K562 (cell line): ENCODE results near the gene INTS4. TPM values are rescaled to one million over a fixed set of nuclear protein-coding genes. Genes with fewer than 3 reads are reported as not detected.
"Not testable (repeated sequence)": the region's sequence is repeated elsewhere in the genome, so short reads cannot be mapped to it uniquely, and the experiment has no call there.

ENCODE experiments used
- ATAC-seq: fragments of 200-7000 bp; cut with Tn5 transposase; 3 replicates; pipeline ENCODE4 v1.9.1; 2020; ENCODE audit warnings: moderate library complexity
- BruUV-seq: library from RNA; stranded (reverse); fragments of 400-500 nt; replicated peaks from 2 replicates; lab custom pipeline; 2021; lab: Mats Ljungman, UMichigan
- CTCF ChIA-PET: fragments of 300-600 bp; formaldehyde crosslinking; extraction: SDS; loops from one replicate; lab custom pipeline; 2021; ENCODE audit warnings: low intra/inter-chr PET ratio; lab: Yijun Ruan, JAX
- POLR2A ChIA-PET: fragments of 300-600, 350-650 bp; sonication (Branson Sonifier 250); formaldehyde crosslinking; extraction: SDS; loops from one replicate; lab custom pipeline; 2021; ENCODE audit warnings: antibody characterized with exemption, inconsistent platforms; lab: Yijun Ruan, JAX
- DNase-seq, 4 experiments: peaks; one replicate each; pipeline versions ENCODE4 v3.0.0 to v3.0.0-alpha.2; 2011 to 2018; ENCODE audit warnings: low spot score in 3 of 4, mixed read lengths in 3 of 4; ENCODE audit errors: extremely low read depth in 1 of 4
- FAIRE-seq: peaks from 2 replicates; lab custom pipeline; 2011; peaks lifted over from hg19 to GRCh38; lab: Jason Lieb, UNC
- H2AFZ ChIP-seq: 2 replicates; pipeline ENCODE4 v1.6.0; 2011; ENCODE audit warnings: low read depth, low read length, control low read depth, inconsistent platforms
- H3K27ac ChIP-seq: fragments of 200-600 bp; 3 replicates; pipeline ENCODE4 v1.8.0; 2011; ENCODE audit warnings: low read depth, mild to moderate bottlenecking, control low read depth, inconsistent platforms, low read length, moderate library complexity, mixed read lengths; ENCODE audit errors: extremely low read depth
- H3K27me3 ChIP-seq, 2 experiments: fragments of 300-600 bp in 1 of 2; 2 replicates in 1 of 2; 3 replicates in 1 of 2; pipeline versions ENCODE4 v1.6.0 to v1.8.0; 2011; ENCODE audit warnings: inconsistent platforms in 2 of 2, low read length in 2 of 2, mild to moderate bottlenecking in 1 of 2, mixed read lengths in 1 of 2, moderate library complexity in 1 of 2; ENCODE audit not compliant: control insufficient read depth in 2 of 2, insufficient read depth in 2 of 2
- H3K36me3 ChIP-seq: fragments of 300-600 bp; 3 replicates; pipeline ENCODE4 v1.8.0; 2011; ENCODE audit warnings: mild to moderate bottlenecking, low read length, inconsistent platforms; ENCODE audit not compliant: control insufficient read depth, insufficient read depth
- H3K4me1 ChIP-seq, 2 experiments: fragments of 200-600 bp in 1 of 2; replicated peaks in 1 of 2; 2 replicates in 1 of 2; 3 replicates in 1 of 2; pipeline versions ENCODE4 v1.5.1 to v1.8.0; 2011; ENCODE audit warnings: inconsistent platforms in 2 of 2, low read length in 2 of 2, mild to moderate bottlenecking in 1 of 2, mixed read lengths in 1 of 2, moderate library complexity in 1 of 2; ENCODE audit not compliant: control insufficient read depth in 2 of 2, insufficient read depth in 2 of 2
- H3K4me2 ChIP-seq: 2 replicates; pipeline ENCODE4 v1.6.1; 2011; ENCODE audit warnings: low read length, control low read depth, inconsistent platforms, mixed read lengths; ENCODE audit not compliant: insufficient read depth
- H3K4me3 ChIP-seq: fragments of 200-600 bp; sonication (generic), shearing (Covaris generic); 2 replicates; pipeline ENCODE4 v1.5.1; 2016; ENCODE audit warnings: control low read depth, inconsistent platforms
- H3K79me2 ChIP-seq: fragments of 200-600 bp; 3 replicates; pipeline ENCODE4 v1.8.0; 2011; ENCODE audit warnings: low read length, inconsistent platforms; ENCODE audit not compliant: control insufficient read depth, insufficient read depth
- H3K9ac ChIP-seq, 2 experiments: 2 replicates each; pipeline versions ENCODE4 v1.6.0 to v1.6.1; 2011; ENCODE audit warnings: low read depth in 2 of 2, low read length in 2 of 2, control low read depth in 1 of 2, inconsistent platforms in 1 of 2, mild to moderate bottlenecking in 1 of 2, mixed read lengths in 1 of 2; ENCODE audit not compliant: insufficient read depth in 1 of 2
- H3K9me1 ChIP-seq: one replicate; pipeline ENCODE4 v1.6.0; 2011; ENCODE audit warnings: inconsistent platforms, mild to moderate bottlenecking, low read length, moderate library complexity; ENCODE audit not compliant: control insufficient read depth, insufficient read depth
- H3K9me3 ChIP-seq: replicated peaks from 2 replicates; pipeline ENCODE4 v1.5.1; 2011; ENCODE audit warnings: low read depth, low read length, inconsistent platforms; ENCODE audit not compliant: control insufficient read depth, insufficient read depth
- H4K20me1 ChIP-seq: replicated peaks from 2 replicates; pipeline ENCODE4 v1.6.1; 2011; ENCODE audit warnings: low read length, inconsistent platforms, mixed read lengths; ENCODE audit not compliant: control insufficient read depth, insufficient read depth
- BCOR ChIP-seq: fragments of 450-650 bp; IDR thresholded peaks from 2 replicates; pipeline ENCODE4 v1.6.1; 2016
- MECOM ChIP-seq: fragments of 250-450 bp; sonication (Bioruptor Pico); IDR thresholded peaks from 2 replicates; pipeline ENCODE4 v1.8.0; 2022; ENCODE audit warnings: inconsistent platforms
- ZNF146 ChIP-seq: IDR thresholded peaks from one replicate; pipeline ENCODE4 v1.6.1; 2018; ENCODE audit warnings: missing compliant biosample characterization; ENCODE audit not compliant: unreplicated experiment
- WGBS: fragments of 100-300 bp; shearing (Covaris generic); methylation state at CpG from one replicate; pipeline ENCODE4 v1.1.6; 2016; ENCODE audit warnings: low coverage, mixed read lengths; ENCODE audit not compliant: insufficient coverage; ENCODE audit errors: missing lambda C conversion rate; 5-methylcytosine and 5-hydroxymethylcytosine counted together
- in situ Hi-C: fragments of 300-500 bp; cut with MboI; formaldehyde crosslinking; loops from 4 replicates; pipeline ENCODE4 v1.15.0; 2018; ENCODE audit warnings: inconsistent platforms, mixed read lengths
- intact Hi-C: fragments of 100-400 bp; cut with micrococcal nuclease; formaldehyde crosslinking; loops from 2 replicates; pipeline ENCODE4 v1.14.2; 2022
- polyA plus RNA-seq, 8 experiments: library from polyadenylated mRNA; depleted of rRNA in 4 of 8; stranded (reverse) in 5 of 8; unstranded in 3 of 8; fragments of >200 nt; fragmentation: Nextera tagmentation in 2 of 8; fragmentation: Illumina TruSeq in 1 of 8; extraction: Ambion mirVana in 2 of 8; extraction: Trizol in 1 of 8; gene quantifications; 2 replicates each; pipeline versions ENCODE4 v1.2.1 to v1.2.3, GENCODE V29; 2011 to 2014; ENCODE audit warnings: inconsistent platforms in 1 of 8, missing spikeins in 1 of 8
- total RNA-seq, 7 experiments: library from RNA; depleted of rRNA in 6 of 7; stranded (reverse); fragments of >200 nt in 6 of 7; fragmentation: Illumina TruSeq in 2 of 7; extraction: Trizol in 2 of 7; gene quantifications; 2 replicates each; pipeline versions ENCODE4 v1.2.1 to v1.2.3, GENCODE V29; 2011 to 2021; ENCODE audit warnings: low replicate concordance in 1 of 7

Gene INTS4
- total and polyA plus RNA-seq, 9 of the 15 experiments (the other 6 are each of a cell fraction or from before 2014, with no cell fraction given) = 28.4 to 53.4 (median 44.5) TPM

- ATAC-seq, FAIRE-seq, H3K27ac ChIP-seq, intact Hi-C loops, H3K4me3 ChIP-seq, in situ Hi-C loops, H3K9ac ChIP-seq, H3K4me2 ChIP-seq, H3K27me3 ChIP-seq, DNase-seq, H3K9me3 ChIP-seq, H3K9me1 ChIP-seq, H3K79me2 ChIP-seq, H2AFZ ChIP-seq, H3K4me1 ChIP-seq, BruUV-seq, H4K20me1 ChIP-seq, CTCF ChIA-PET: not testable (repeated sequence)
- WGBS = 82% methylated on average over 4 of the region's 5 CpGs
- H3K36me3 ChIP-seq = peaks cover 28% of the 10 kb centered on the region; the same call in 2 of the 3 replicates
- peak; percentile 41 for TF ChIP-seq ZNF146 (CRISPR knock-in tag)
- 0 out of 2 replicates have a peak, but pooled peaks have one; percentile 37 for TF ChIP-seq BCOR
- POLR2A ChIA-PET = interaction anchor here (0.6 kb wide), 1 partner anchor 486 kb away, joined by 3 read pairs; no protein-coding TSS in a partner anchor
Measured at GRCh38 chr11:77889045-77889444, 105.4 kb downstream of the INTS4 start.

- H3K4me2 ChIP-seq = no peak overlapping the region
Measured at GRCh38 chr11:77886401-77886800, 108.1 kb downstream of the INTS4 start.

More at GRCh38 chr11:77886401-77886800, 108.1 kb downstream of the INTS4 start:
- no peaks in the 10 kb centered on the region; the same call in 1 of the 2 replicates for H4K20me1 ChIP-seq
- H3K79me2 ChIP-seq = no peaks in the 10 kb centered on the region
- ChIA-PET CTCF (no interaction called here), POLR2A (interaction anchor here (0.6 kb wide), 1 partner anchor 309 kb away, joined by 3 read pairs; no protein-coding TSS in a partner anchor)
- no peaks in the 10 kb centered on the region for H3K27me3 ChIP-seq
- H2AFZ ChIP-seq = no peak overlapping the region
- in situ Hi-C loops = no loop called here
- peaks cover 0 to 3% of the 10 kb centered on the region in 2 experiments; a peak in 2 of 5 replicates for H3K4me1 ChIP-seq
- no peak for ATAC-seq
- H3K9ac ChIP-seq = no peak overlapping the region
- DNase-seq = no peak
- no peaks in the 10 kb centered on the region for H3K9me1 ChIP-seq
- H3K36me3 ChIP-seq = peaks cover 38% of the 10 kb centered on the region; the same call in 2 of the 3 replicates
- TF ChIP-seq MECOM (CRISPR knock-in tag) = no peak
- no peaks in the 10 kb centered on the region for H3K9me3 ChIP-seq
- no TSS peak for BruUV-seq
- 89% methylated on average over 18 of the region's 18 CpGs for WGBS
- no peak overlapping the region for H3K4me3 ChIP-seq
- no peak for FAIRE-seq
- no peak overlapping the region for H3K27ac ChIP-seq
- intact Hi-C loops = no loop called here
